ENCODE data around the gene ATE1. TPM values are rescaled to one million over a fixed set of nuclear protein-coding genes. Genes with fewer than 3 reads are reported as not detected.

ATE1 gene
- total RNA-seq, 1 experiment from 2014 or later: 23.8 TPM

DNA sequence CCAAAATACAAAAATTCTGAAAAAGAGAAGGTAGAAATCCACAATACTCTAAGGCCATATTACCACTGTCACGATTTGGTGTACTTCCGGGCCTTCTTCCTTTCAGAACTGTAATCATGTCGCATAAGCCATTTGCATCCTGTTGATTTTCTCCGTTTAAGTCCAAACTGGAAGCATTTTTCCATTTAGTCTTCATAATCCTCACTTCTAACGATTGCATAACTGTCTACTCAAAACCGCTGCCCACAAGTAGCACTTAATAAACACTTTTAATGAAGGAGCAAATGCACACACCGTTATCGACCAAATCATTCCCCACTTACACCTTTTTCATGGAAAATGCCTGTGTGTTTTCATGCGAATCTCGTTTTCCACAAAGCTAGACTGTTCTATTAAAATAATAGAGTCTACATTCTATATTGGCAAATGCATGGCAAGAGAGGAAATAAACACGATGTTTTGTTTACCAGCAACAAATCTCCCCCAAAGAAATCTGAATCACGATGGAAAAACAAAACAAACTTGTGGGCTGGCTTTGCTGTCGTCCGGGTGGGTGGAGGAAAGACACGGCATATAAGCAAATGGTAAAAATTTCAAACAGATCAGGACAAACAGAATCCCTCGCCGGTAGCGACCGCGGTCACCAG is 1.0 kb downstream of the ATE1 start:
- Mint-ChIP-seq H3K36me3 (peaks cover 8% of the 10 kb centered on the region), H3K27ac (peak overlapping the region; percentile 69), H3K4me3 (peak overlapping the region; percentile 87), H3K27me3 (ENCODE audit: low read depth) (no peaks in the 10 kb centered on the region; the same call in 1 of the 2 replicates), H3K9me3 (no peaks in the 10 kb centered on the region), H3K4me1 (peaks cover 19% of the 10 kb centered on the region)
- TF ChIP-seq E2F5 (CRISPR knock-in tag; IDR thresholded peaks at IDR 0.05) (no peak), ZBTB43 (CRISPR knock-in tag; IDR thresholded peaks at IDR 0.05) (no peak), SMAD3 (CRISPR knock-in tag; IDR thresholded peaks at IDR 0.05; ENCODE audit: borderline replicate concordance) (no peak)
- CTCF ChIA-PET: no interaction called here
- DNase-seq (ENCODE audit: low spot score) (no peak), ATAC-seq (no peak)
- POLR2A ChIA-PET: interaction anchor here (1.1 kb wide), 1 partner anchor 67 kb away, joined by 3 read pairs; no protein-coding TSS in a partner anchor

- Mint-ChIP-seq H3K36me3 (peaks cover 8% of the 10 kb centered on the region), H3K27ac (no peak overlapping the region), H3K4me1 (peaks cover 19% of the 10 kb centered on the region), H3K9me3 (no peaks in the 10 kb centered on the region), H3K4me3 (peak overlapping the region; percentile 87), H3K27me3 (ENCODE audit: low read depth) (no peaks in the 10 kb centered on the region; the same call in 1 of the 2 replicates)
- ChIA-PET CTCF (no interaction called here), POLR2A (no interaction called here)
- DNase-seq (ENCODE audit: low spot score) (no peak), ATAC-seq (no peak)
- TF ChIP-seq E2F5 (CRISPR knock-in tag; IDR thresholded peaks at IDR 0.05): no peak
Measured at GRCh38 chr10:121926157-121926556, 1.7 kb downstream of the ATE1 start.

DNA sequence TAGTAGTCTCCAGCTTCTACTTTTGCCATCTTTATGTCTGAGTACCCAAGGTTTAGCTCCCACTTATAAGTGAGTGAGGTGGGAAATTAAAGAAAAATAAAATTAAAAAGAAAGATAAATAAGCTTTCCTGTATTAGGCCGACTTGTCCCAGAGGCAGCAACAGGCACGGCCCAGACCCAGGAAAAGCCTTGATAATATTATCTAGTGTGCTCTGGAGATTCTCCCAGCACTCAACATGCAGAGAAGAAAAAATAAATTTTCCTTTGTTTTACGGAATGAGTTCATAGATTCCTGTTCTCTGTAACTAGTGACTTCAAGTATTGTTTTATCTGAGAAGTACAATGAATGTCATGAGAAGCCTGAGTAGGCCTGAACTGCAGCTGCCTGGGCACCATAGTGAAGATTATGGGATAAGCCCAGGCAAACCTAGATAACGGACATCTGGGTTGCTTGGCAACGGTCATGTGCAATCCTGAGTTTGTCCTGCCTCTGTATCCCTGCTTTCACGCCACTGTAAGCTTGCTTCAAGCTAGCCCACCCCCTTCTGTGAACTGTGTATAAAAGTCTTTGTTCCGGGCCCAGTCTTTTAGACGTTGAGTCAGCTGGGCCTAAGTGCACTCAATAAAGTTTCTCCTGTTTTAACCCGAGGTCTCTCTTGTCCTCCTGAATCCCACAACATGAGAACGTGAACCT is 6.4 kb downstream of the ATE1 start:
- DNase-seq (ENCODE audit: low spot score): no peak
- peaks cover 33% of the 10 kb centered on the region for H3K36me3 Mint-ChIP-seq
- H3K4me1 Mint-ChIP-seq: peaks cover 12% of the 10 kb centered on the region
- peaks cover 8% of the 10 kb centered on the region for H3K9me3 Mint-ChIP-seq
- no peak overlapping the region for H3K4me3 Mint-ChIP-seq
- ChIA-PET CTCF (no interaction called here), POLR2A (interaction anchor here (0.7 kb wide), 2 partner anchors 43 to 195 kb away, joined by 5 to 6 read pairs; no protein-coding TSS in a partner anchor)
- no peaks in the 10 kb centered on the region for H3K27me3 Mint-ChIP-seq (ENCODE audit: low read depth)
- TF ChIP-seq, protein P1, sequence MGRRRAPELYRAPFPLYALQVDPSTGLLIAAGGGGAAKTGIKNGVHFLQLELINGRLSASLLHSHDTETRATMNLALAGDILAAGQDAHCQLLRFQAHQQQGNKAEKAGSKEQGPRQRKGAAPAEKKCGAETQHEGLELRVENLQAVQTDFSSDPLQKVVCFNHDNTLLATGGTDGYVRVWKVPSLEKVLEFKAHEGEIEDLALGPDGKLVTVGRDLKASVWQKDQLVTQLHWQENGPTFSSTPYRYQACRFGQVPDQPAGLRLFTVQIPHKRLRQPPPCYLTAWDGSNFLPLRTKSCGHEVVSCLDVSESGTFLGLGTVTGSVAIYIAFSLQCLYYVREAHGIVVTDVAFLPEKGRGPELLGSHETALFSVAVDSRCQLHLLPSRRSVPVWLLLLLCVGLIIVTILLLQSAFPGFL (CRISPR knock-in tag; IDR thresholded peaks at IDR 0.05; ENCODE audit: borderline replicate concordance): no peak
- TF ChIP-seq ERG (CRISPR knock-in tag; IDR thresholded peaks at IDR 0.05): no peak
- no peak for TF ChIP-seq CBFB (CRISPR knock-in tag; IDR thresholded peaks at IDR 0.05; ENCODE audit: low read depth)
- no peak for TF ChIP-seq KAT7 (CRISPR knock-in tag; IDR thresholded peaks at IDR 0.05; ENCODE audit: borderline replicate concordance)
- TF ChIP-seq FOXK1 (CRISPR knock-in tag; IDR thresholded peaks at IDR 0.05): no peak
- TF ChIP-seq, protein P2, sequence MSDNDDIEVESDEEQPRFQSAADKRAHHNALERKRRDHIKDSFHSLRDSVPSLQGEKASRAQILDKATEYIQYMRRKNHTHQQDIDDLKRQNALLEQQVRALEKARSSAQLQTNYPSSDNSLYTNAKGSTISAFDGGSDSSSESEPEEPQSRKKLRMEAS (CRISPR knock-in tag; IDR thresholded peaks at IDR 0.05): no peak
- TF ChIP-seq NR3C1 (CRISPR knock-in tag; conservative IDR thresholded peaks at IDR 0.05; ENCODE audit: low read depth): no peak
- no peak for TF ChIP-seq FOXP1 (CRISPR knock-in tag; IDR thresholded peaks at IDR 0.05; ENCODE audit: borderline replicate concordance)
- TF ChIP-seq ZNF425 (CRISPR knock-in tag; conservative IDR thresholded peaks at IDR 0.05): no peak
- no peak for TF ChIP-seq ZBTB43 (CRISPR knock-in tag; IDR thresholded peaks at IDR 0.05)
- no peak for TF ChIP-seq GABPB1 (CRISPR knock-in tag; IDR thresholded peaks at IDR 0.05)
- TF ChIP-seq SMAD4 (CRISPR knock-in tag; IDR thresholded peaks at IDR 0.05): no peak
- TF ChIP-seq TP53 (CRISPR knock-in tag; IDR thresholded peaks at IDR 0.05): no peak
- TF ChIP-seq TCF7 (CRISPR knock-in tag; IDR thresholded peaks at IDR 0.05; ENCODE audit: low read depth): no peak
- TF ChIP-seq USF2 (CRISPR knock-in tag; IDR thresholded peaks at IDR 0.05): no peak
- TF ChIP-seq NFATC4 (CRISPR knock-in tag; IDR thresholded peaks at IDR 0.05): no peak
- no peak for ATAC-seq
- H3K27ac Mint-ChIP-seq: no peak overlapping the region

Data from WTC11 (cell line).